Panc1 (cell line): ENCODE measurements around the gene DUSP1. TPM values are rescaled to one million over a fixed set of nuclear protein-coding genes. Genes with fewer than 3 reads are reported as not detected.

Source experiments
- ATAC-seq: fragments of 200-7000 bp; cut with Tn5 transposase; 2 replicates; pipeline ENCODE4 v1.9.1; 2020; ENCODE audit warnings: mild to moderate bottlenecking, moderate library complexity
- BruUV-seq: library from RNA; stranded (reverse); fragments of 400-500 nt; replicated peaks from 2 replicates; lab custom pipeline; 2021; lab: Mats Ljungman, UMichigan
- CTCF ChIA-PET: fragments of 300-600 bp; sonication (Branson Sonifier 250); formaldehyde crosslinking; loops from one replicate; lab custom pipeline; 2022; ENCODE audit warnings: antibody characterized with exemption; lab: Charles Lee
- POLR2A ChIA-PET: fragments of 300-600 bp; sonication (Branson Sonifier 250); formaldehyde crosslinking; loops from one replicate; lab custom pipeline; 2022; ENCODE audit warnings: antibody characterized with exemption; lab: Charles Lee
- DNase-seq: peaks from one replicate; pipeline ENCODE4 v3.0.0-alpha.2; 2010; ENCODE audit warnings: low read depth, low spot score
- H3K27ac ChIP-seq: 2 replicates; pipeline ENCODE4 v1.5.1; 2011; ENCODE audit warnings: mild to moderate bottlenecking, low read length, inconsistent platforms
- H3K27me3 ChIP-seq: fragments of 200-500 bp; sonication (Bioruptor generic); 2 replicates; pipeline ENCODE4 v1.6.0; 2014; ENCODE audit warnings: low read length, inconsistent platforms; ENCODE audit not compliant: control insufficient read depth, insufficient read depth
- H3K36me3 ChIP-seq: fragments of 200-500 bp; sonication (Bioruptor generic); 2 replicates; pipeline ENCODE4 v1.5.1; 2014; ENCODE audit warnings: inconsistent platforms, mild to moderate bottlenecking, low read length, moderate library complexity; ENCODE audit not compliant: control insufficient read depth, insufficient read depth
- H3K4me1 ChIP-seq: 2 replicates; pipeline ENCODE4 v1.5.1; 2011; ENCODE audit warnings: inconsistent platforms, mild to moderate bottlenecking, low read length, moderate library complexity; ENCODE audit not compliant: control insufficient read depth, insufficient read depth
- H3K4me3 ChIP-seq, 2 experiments: 2 replicates each; pipeline ENCODE4 v1.5.1; 2011 to 2012; ENCODE audit warnings: low read depth in 2 of 2, low read length in 2 of 2, mild to moderate bottlenecking in 2 of 2, inconsistent platforms in 1 of 2, moderate library complexity in 1 of 2
- H3K9me3 ChIP-seq: fragments of 200-500 bp; sonication (Bioruptor generic); 2 replicates; pipeline ENCODE4 v1.5.1; 2014; ENCODE audit warnings: low read depth, mild to moderate bottlenecking, inconsistent platforms, low read length, moderate library complexity; ENCODE audit not compliant: control insufficient read depth, insufficient read depth
- POLR2AphosphoS5 ChIP-seq: IDR thresholded peaks from 2 replicates; pipeline ENCODE4 v1.6.1; 2012; ENCODE audit warnings: mild to moderate bottlenecking, low read depth, low read length, moderate library complexity
- SIN3A ChIP-seq: IDR thresholded peaks from 2 replicates; pipeline ENCODE4 v1.6.1; 2012; ENCODE audit warnings: low read depth, mild to moderate bottlenecking, low read length, moderate library complexity, borderline replicate concordance; ENCODE audit not compliant: insufficient read depth
- TCF7L2 ChIP-seq: IDR thresholded peaks from 2 replicates; pipeline ENCODE4 v1.6.1; 2011; ENCODE audit warnings: mild to moderate bottlenecking, low read depth, low read length, inconsistent platforms
- in situ Hi-C: cut with HindIII; loops from 2 replicates; pipeline ENCODE4 v1.10.0; 2016; ENCODE audit warnings: low sequenced_read_pairs, low pct_unique_long_range_greater_than_20kb
- intact Hi-C: fragments of 100-400 bp; cut with micrococcal nuclease; formaldehyde crosslinking; loops from one replicate; pipeline ENCODE4 v1.10.0; 2022; ENCODE audit not compliant: unreplicated experiment
- total RNA-seq: library from RNA; stranded (reverse); gene quantifications from one replicate; pipeline ENCODE4 v1.2.1, GENCODE V29; 2021; ENCODE audit not compliant: unreplicated experiment
- TF ChIP-seq, protein P1 (sequence below), 2 experiments: IDR thresholded peaks; 2 replicates each; pipeline ENCODE4 v1.6.1; 2011 to 2012; ENCODE audit warnings: low read depth in 2 of 2, control low read depth in 1 of 2, low read length in 1 of 2, mild to moderate bottlenecking in 1 of 2, moderate library complexity in 1 of 2; ENCODE audit not compliant: insufficient read depth in 1 of 2
- TF ChIP-seq, protein P2 (sequence below): fragments of 450-650 bp; IDR thresholded peaks from 2 replicates; pipeline ENCODE4 v1.5.1; 2017; ENCODE audit warnings: mild to moderate bottlenecking

Gene DUSP1
- total RNA-seq, 1 experiment from 2014 or later: 79.9 TPM

DNA sequence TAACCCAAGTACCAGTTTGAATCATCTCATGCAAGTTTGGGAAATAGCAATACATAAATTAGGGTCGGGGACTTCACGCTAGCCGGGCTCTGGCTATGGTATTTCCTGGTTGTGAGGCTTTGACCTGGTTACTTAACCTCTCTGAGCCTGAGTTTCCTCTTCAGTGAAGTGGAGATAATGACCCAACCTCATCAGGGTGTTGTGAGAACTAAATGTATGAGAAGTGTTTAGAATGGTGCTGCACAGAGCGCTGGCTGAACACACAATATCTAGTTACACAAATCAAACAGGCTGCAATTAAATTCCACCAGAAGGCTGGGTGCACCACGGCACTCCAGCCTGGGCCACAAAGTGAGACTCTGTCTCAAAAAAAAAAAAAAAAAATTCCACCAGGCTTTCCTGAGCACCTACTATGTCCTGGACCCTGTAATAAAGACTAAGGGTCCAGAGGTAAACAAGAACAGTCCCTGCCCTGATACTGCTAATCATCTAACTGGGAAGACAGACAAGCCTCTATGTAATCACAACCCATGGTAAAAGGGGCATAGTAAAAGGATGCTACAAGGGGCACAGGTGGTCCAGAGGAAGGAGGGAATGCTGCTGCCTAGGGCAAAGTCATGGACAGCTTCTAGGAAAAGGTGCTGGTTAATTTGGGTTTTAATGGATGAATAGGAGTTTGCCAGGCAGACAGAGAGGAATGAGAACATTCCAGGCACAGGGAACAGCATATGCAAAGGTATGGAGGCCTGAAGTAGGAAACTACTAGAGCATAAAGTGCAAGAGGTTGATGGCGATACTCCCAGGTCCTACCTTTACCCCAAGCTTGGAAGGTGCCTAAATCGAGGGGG lies 27.7 kb downstream of the DUSP1 start:
- CTCF ChIA-PET: interaction anchor here (0.7 kb wide), 1 partner anchor 113 kb away, joined by 3 read pairs; no protein-coding TSS in a partner anchor
- DNase-seq (no peak), ATAC-seq (no peak)
- no peaks in the 10 kb centered on the region; the same call in 1 of the 2 replicates for H3K9me3 ChIP-seq
- no peak for TF ChIP-seq POLR2AphosphoS5
- H3K4me1 ChIP-seq: peaks cover 9% of the 10 kb centered on the region; the same call in 1 of the 2 replicates
- in situ Hi-C loops: no loop called here
- no peaks in the 10 kb centered on the region for H3K27me3 ChIP-seq
- no peak overlapping the region for H3K4me3 ChIP-seq
- POLR2A ChIA-PET: no interaction called here
- H3K27ac ChIP-seq: no peak overlapping the region
- no peaks in the 10 kb centered on the region for H3K36me3 ChIP-seq
- intact Hi-C loops: no loop called here
- no TSS peak for BruUV-seq

GRCh38 chr5:172741206-172741582 lies 29.8 kb downstream of the DUSP1 start:
- no TSS peak for BruUV-seq
- no peaks in the 10 kb centered on the region for H3K36me3 ChIP-seq
- ATAC-seq: no peak
- peak overlapping the region; percentile 64 for H3K27ac ChIP-seq
- H3K9me3 ChIP-seq: no peaks in the 10 kb centered on the region
- CTCF ChIA-PET: interaction anchor here (0.6 kb wide), 1 partner anchor 164 kb away, joined by 7 read pairs; no protein-coding TSS in a partner anchor
- POLR2A ChIA-PET: interaction anchor here (0.5 to 1.3 kb wide), 3 partner anchors 11 to 198 kb away, joined by 5 to 12 read pairs (median 6); no protein-coding TSS in a partner anchor
- no peak for DNase-seq
- intact Hi-C loops (no loop called here), in situ Hi-C loops (no loop called here)
- TF ChIP-seq POLR2AphosphoS5 (no peak), TCF7L2 (no peak), SIN3A (no peak)
- TF ChIP-seq, protein P1, sequence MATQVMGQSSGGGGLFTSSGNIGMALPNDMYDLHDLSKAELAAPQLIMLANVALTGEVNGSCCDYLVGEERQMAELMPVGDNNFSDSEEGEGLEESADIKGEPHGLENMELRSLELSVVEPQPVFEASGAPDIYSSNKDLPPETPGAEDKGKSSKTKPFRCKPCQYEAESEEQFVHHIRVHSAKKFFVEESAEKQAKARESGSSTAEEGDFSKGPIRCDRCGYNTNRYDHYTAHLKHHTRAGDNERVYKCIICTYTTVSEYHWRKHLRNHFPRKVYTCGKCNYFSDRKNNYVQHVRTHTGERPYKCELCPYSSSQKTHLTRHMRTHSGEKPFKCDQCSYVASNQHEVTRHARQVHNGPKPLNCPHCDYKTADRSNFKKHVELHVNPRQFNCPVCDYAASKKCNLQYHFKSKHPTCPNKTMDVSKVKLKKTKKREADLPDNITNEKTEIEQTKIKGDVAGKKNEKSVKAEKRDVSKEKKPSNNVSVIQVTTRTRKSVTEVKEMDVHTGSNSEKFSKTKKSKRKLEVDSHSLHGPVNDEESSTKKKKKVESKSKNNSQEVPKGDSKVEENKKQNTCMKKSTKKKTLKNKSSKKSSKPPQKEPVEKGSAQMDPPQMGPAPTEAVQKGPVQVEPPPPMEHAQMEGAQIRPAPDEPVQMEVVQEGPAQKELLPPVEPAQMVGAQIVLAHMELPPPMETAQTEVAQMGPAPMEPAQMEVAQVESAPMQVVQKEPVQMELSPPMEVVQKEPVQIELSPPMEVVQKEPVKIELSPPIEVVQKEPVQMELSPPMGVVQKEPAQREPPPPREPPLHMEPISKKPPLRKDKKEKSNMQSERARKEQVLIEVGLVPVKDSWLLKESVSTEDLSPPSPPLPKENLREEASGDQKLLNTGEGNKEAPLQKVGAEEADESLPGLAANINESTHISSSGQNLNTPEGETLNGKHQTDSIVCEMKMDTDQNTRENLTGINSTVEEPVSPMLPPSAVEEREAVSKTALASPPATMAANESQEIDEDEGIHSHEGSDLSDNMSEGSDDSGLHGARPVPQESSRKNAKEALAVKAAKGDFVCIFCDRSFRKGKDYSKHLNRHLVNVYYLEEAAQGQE (IDR thresholded peaks at IDR 0.05; ENCODE audit: insufficient read depth in 1 of 2, low read depth in 2 of 2, low read length in 1 of 2): no peak
- TF ChIP-seq, protein P2, sequence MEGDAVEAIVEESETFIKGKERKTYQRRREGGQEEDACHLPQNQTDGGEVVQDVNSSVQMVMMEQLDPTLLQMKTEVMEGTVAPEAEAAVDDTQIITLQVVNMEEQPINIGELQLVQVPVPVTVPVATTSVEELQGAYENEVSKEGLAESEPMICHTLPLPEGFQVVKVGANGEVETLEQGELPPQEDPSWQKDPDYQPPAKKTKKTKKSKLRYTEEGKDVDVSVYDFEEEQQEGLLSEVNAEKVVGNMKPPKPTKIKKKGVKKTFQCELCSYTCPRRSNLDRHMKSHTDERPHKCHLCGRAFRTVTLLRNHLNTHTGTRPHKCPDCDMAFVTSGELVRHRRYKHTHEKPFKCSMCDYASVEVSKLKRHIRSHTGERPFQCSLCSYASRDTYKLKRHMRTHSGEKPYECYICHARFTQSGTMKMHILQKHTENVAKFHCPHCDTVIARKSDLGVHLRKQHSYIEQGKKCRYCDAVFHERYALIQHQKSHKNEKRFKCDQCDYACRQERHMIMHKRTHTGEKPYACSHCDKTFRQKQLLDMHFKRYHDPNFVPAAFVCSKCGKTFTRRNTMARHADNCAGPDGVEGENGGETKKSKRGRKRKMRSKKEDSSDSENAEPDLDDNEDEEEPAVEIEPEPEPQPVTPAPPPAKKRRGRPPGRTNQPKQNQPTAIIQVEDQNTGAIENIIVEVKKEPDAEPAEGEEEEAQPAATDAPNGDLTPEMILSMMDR: no peak
- no peak overlapping the region for H3K4me3 ChIP-seq
- no peaks in the 10 kb centered on the region for H3K27me3 ChIP-seq
- H3K4me1 ChIP-seq: peaks cover 14% of the 10 kb centered on the region
